DND-41 (cell line): Measurements from ENCODE around the gene RALGDS.

Experiments
- ATAC-seq: fragments of 200-7000 bp; cut with Tn5 transposase; 3 replicates; pipeline ENCODE4 v1.9.1; 2021; ENCODE audit warnings: low read depth; ENCODE audit not compliant: insufficient read depth
- DNase-seq: peaks from one replicate; pipeline ENCODE4 v3.0.0-alpha.2; 2020
- H2AFZ ChIP-seq: 2 replicates; pipeline ENCODE4 v1.6.0; 2012; ENCODE audit warnings: low read depth, low read length
- H3K27ac ChIP-seq: 2 replicates; pipeline ENCODE4 v1.5.1; 2012; ENCODE audit warnings: low read length, inconsistent platforms
- H3K27me3 ChIP-seq: fragments of 200-600 bp; sonication (generic); 2 replicates; pipeline ENCODE4 v1.6.0; 2012; ENCODE audit warnings: low read length, mild to moderate bottlenecking, inconsistent platforms; ENCODE audit not compliant: insufficient read depth, poor library complexity
- H3K36me3 ChIP-seq: 2 replicates; pipeline ENCODE4 v1.5.1; 2012; ENCODE audit warnings: low read length, inconsistent platforms; ENCODE audit not compliant: insufficient read depth
- H3K4me1 ChIP-seq: 2 replicates; pipeline ENCODE4 v1.5.1; 2012; ENCODE audit warnings: mild to moderate bottlenecking, low read length; ENCODE audit not compliant: insufficient read depth
- H3K4me2 ChIP-seq: 2 replicates; pipeline ENCODE4 v1.6.0; 2012; ENCODE audit warnings: mild to moderate bottlenecking, moderate library complexity, low read length, inconsistent platforms; ENCODE audit not compliant: insufficient read depth
- H3K4me3 ChIP-seq, 2 experiments: fragments of 200-600 bp in 1 of 2; shearing (Covaris generic) in 1 of 2; 2 replicates each; pipeline ENCODE4 v1.5.1; 2012 to 2016; ENCODE audit warnings: inconsistent platforms in 2 of 2, low read length in 2 of 2, mild to moderate bottlenecking in 2 of 2, low read depth in 1 of 2, moderate library complexity in 1 of 2
- H3K79me2 ChIP-seq: 2 replicates; pipeline ENCODE4 v1.6.0; 2012; ENCODE audit warnings: low read length, inconsistent platforms; ENCODE audit not compliant: insufficient read depth
- H3K9ac ChIP-seq: 2 replicates; pipeline ENCODE4 v1.6.0; 2012; ENCODE audit warnings: low read depth, mild to moderate bottlenecking, inconsistent platforms, low read length, moderate library complexity
- H3K9me3 ChIP-seq: 2 replicates; pipeline ENCODE4 v1.5.1; 2012; ENCODE audit warnings: low read length, moderate library complexity, mild to moderate bottlenecking, inconsistent platforms; ENCODE audit not compliant: insufficient read depth, severe bottlenecking
- H4K20me1 ChIP-seq: 2 replicates; pipeline ENCODE4 v1.6.0; 2012; ENCODE audit warnings: low read length; ENCODE audit not compliant: insufficient read depth
- EZH2 ChIP-seq: IDR thresholded peaks from 3 replicates; pipeline ENCODE4 v1.6.1; 2012; ENCODE audit warnings: borderline replicate concordance, low read depth, mild to moderate bottlenecking, moderate library complexity, low read length, inconsistent platforms; ENCODE audit not compliant: severe bottlenecking
- TF ChIP-seq, protein P1 (sequence below): IDR thresholded peaks from 2 replicates; pipeline ENCODE4 v1.5.1; 2012; ENCODE audit warnings: borderline replicate concordance, low read length, moderate library complexity, mild to moderate bottlenecking; ENCODE audit not compliant: poor library complexity, severe bottlenecking; ENCODE audit errors: extremely low read depth

Gene RALGDS

GRCh38 chr9:133165452-133165730 is 44.4 kb upstream of the RALGDS start:
- Histone ChIP-seq H4K20me1 (no peaks in the 10 kb centered on the region), H2AFZ (no peak overlapping the region), H3K9me3 (no peaks in the 10 kb centered on the region), H3K27ac (no peak overlapping the region), H3K4me3 (no peak overlapping the region), H3K36me3 (no peaks in the 10 kb centered on the region), H3K4me1 (peaks cover 10% of the 10 kb centered on the region), H3K79me2 (no peaks in the 10 kb centered on the region), H3K27me3 (no peaks in the 10 kb centered on the region), H3K4me2 (no peak overlapping the region), H3K9ac (no peak overlapping the region)
- TF ChIP-seq, protein P1, sequence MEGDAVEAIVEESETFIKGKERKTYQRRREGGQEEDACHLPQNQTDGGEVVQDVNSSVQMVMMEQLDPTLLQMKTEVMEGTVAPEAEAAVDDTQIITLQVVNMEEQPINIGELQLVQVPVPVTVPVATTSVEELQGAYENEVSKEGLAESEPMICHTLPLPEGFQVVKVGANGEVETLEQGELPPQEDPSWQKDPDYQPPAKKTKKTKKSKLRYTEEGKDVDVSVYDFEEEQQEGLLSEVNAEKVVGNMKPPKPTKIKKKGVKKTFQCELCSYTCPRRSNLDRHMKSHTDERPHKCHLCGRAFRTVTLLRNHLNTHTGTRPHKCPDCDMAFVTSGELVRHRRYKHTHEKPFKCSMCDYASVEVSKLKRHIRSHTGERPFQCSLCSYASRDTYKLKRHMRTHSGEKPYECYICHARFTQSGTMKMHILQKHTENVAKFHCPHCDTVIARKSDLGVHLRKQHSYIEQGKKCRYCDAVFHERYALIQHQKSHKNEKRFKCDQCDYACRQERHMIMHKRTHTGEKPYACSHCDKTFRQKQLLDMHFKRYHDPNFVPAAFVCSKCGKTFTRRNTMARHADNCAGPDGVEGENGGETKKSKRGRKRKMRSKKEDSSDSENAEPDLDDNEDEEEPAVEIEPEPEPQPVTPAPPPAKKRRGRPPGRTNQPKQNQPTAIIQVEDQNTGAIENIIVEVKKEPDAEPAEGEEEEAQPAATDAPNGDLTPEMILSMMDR, result no peak
- no peak for TF ChIP-seq EZH2
- DNase-seq (no peak), ATAC-seq (no peak)

- Histone ChIP-seq H3K27ac (no peak overlapping the region), H3K36me3 (no peaks in the 10 kb centered on the region), H3K4me2 (peak overlapping the region; percentile 64; the same call in 1 of the 2 replicates), H3K9me3 (no peaks in the 10 kb centered on the region), H2AFZ (no peak overlapping the region), H3K4me1 (peaks cover 10% of the 10 kb centered on the region), H3K79me2 (no peaks in the 10 kb centered on the region), H3K4me3 (no peak overlapping the region), H4K20me1 (no peaks in the 10 kb centered on the region), H3K9ac (no peak overlapping the region), H3K27me3 (no peaks in the 10 kb centered on the region)
- ATAC-seq (no peak), DNase-seq (no peak)
- TF ChIP-seq EZH2, result no peak
- TF ChIP-seq, protein P1, result no peak
Observed at GRCh38 chr9:133164191-133164590, 43.2 kb upstream of the RALGDS start.

- Histone ChIP-seq H4K20me1 (no peaks in the 10 kb centered on the region), H3K27me3 (no peaks in the 10 kb centered on the region), H3K27ac (no peak within 1 kb of the TSS), H2AFZ (peak within 1 kb of the TSS; percentile 49), H3K4me3 (peak within 1 kb of the TSS in 1 of 2 experiments; percentile 46; a peak in 2 of 4 replicates), H3K9me3 (no peaks in the 10 kb centered on the region), H3K4me2 (peak within 1 kb of the TSS; percentile 64), H3K79me2 (no peaks in the 10 kb centered on the region), H3K9ac (peak within 1 kb of the TSS; percentile 43; the same call in 1 of the 2 replicates), H3K4me1 (peaks cover 10% of the 10 kb centered on the region), H3K36me3 (no peaks in the 10 kb centered on the region)
- DNase-seq (peak; percentile 44), ATAC-seq (peak; percentile 75)
- TF ChIP-seq EZH2, result no peak
- TF ChIP-seq, protein P1, result no peak
Observed at GRCh38 chr9:133163504-133164172, 42.6 kb upstream of the RALGDS start, which contains the start of gene GBGT1. GBGT1 (minus strand) TSS chr9:133163914; CDS start chr9:133162412, 1,502 bp downstream.
